Peyer's patch (tissue), 4 donors: ENCODE measurements around the gene GGCX.
"Not testable (repeated sequence)": the region's sequence is repeated elsewhere in the genome, so short reads cannot be mapped to it uniquely, and the experiment has no call there.

Source experiments
- POLR2A ChIP-seq, 2 donors: fragments of 450-650 bp; IDR thresholded peaks; one replicate each; pipeline ENCODE4 v1.5.1; 2017; ENCODE audit warnings: antibody characterized with exemption in 2 of 2, mild to moderate bottlenecking in 2 of 2, moderate library complexity in 2 of 2
- TF ChIP-seq, protein P1 (sequence below), 6 experiments: fragments of 450-650 bp in 4 of 6; fragments of 200-600 bp in 2 of 6; sonication (generic) in 1 of 6; IDR thresholded peaks; one replicate each; pipeline ENCODE4 v1.5.1; 2017 to 2019; ENCODE audit warnings: antibody characterized with exemption in 6 of 6, mild to moderate bottlenecking in 3 of 6, moderate library complexity in 1 of 6

DNA sequence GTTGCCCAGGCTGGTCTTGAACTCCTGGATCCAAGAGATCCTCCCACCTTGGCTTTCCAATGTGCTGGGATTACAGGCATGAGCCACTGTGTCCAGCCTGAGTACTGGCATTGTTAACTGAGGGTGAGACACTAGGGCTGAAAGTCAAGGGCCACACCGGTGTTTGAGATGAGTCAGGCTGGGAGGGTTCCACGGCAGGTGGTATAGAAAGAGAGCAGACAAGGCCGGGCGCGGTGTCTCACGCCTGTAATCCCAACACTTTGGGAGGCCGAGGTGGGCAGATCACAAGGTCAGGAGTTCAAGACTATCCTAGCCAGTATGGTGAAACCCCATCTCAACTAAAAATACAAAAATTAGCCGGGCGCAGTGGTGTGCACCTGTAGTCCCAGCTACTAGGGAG, 31.0 kb upstream of the GGCX start:
- TF ChIP-seq, protein P1, sequence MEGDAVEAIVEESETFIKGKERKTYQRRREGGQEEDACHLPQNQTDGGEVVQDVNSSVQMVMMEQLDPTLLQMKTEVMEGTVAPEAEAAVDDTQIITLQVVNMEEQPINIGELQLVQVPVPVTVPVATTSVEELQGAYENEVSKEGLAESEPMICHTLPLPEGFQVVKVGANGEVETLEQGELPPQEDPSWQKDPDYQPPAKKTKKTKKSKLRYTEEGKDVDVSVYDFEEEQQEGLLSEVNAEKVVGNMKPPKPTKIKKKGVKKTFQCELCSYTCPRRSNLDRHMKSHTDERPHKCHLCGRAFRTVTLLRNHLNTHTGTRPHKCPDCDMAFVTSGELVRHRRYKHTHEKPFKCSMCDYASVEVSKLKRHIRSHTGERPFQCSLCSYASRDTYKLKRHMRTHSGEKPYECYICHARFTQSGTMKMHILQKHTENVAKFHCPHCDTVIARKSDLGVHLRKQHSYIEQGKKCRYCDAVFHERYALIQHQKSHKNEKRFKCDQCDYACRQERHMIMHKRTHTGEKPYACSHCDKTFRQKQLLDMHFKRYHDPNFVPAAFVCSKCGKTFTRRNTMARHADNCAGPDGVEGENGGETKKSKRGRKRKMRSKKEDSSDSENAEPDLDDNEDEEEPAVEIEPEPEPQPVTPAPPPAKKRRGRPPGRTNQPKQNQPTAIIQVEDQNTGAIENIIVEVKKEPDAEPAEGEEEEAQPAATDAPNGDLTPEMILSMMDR (IDR thresholded peaks at IDR 0.05): not testable (repeated sequence)
- TF ChIP-seq POLR2A (IDR thresholded peaks at IDR 0.05): not testable (repeated sequence)
